ENCODE measurements around the gene SMIM34. TPM values are rescaled to one million over a fixed set of nuclear protein-coding genes. Genes with fewer than 3 reads are reported as not detected.
"Not testable (repeated sequence)": the region's sequence is repeated elsewhere in the genome, so short reads cannot be mapped to it uniquely, and the experiment has no call there.

Gene SMIM34
- not detected in 2 replicates for total RNA-seq

GRCh38 chr21:34423805-34424204, at the start of gene SMIM34:
TSS of gene SMIM34 (minus strand) at chr21:34423951. CDS start at chr21:34423839, 112 bp downstream.
- intact Hi-C loops (cut with micrococcal nuclease) = not testable (repeated sequence)

- intact Hi-C loops (cut with micrococcal nuclease) = not testable (repeated sequence)
Measured at GRCh38 chr21:34467333-34467732, 43.6 kb upstream of the SMIM34 start.

- intact Hi-C loops (cut with micrococcal nuclease) = not testable (repeated sequence)
Measured at GRCh38 chr21:34459426-34459825, 35.7 kb upstream of the SMIM34 start.

- intact Hi-C loops (cut with micrococcal nuclease) = not testable (repeated sequence)
Measured at GRCh38 chr21:34458266-34458665, 34.5 kb upstream of the SMIM34 start.

- intact Hi-C loops (cut with micrococcal nuclease) = not testable (repeated sequence)
Measured at GRCh38 chr21:34456180-34456579, 32.4 kb upstream of the SMIM34 start.

- intact Hi-C loops (cut with micrococcal nuclease) = not testable (repeated sequence)
Measured at GRCh38 chr21:34455628-34456027, 31.9 kb upstream of the SMIM34 start.

GRCh38 chr21:34447018-34447417, 23.3 kb upstream of the SMIM34 start:
- intact Hi-C loops (cut with micrococcal nuclease) = not testable (repeated sequence)

GRCh38 chr21:34443486-34443885, 19.7 kb upstream of the SMIM34 start:
- intact Hi-C loops (cut with micrococcal nuclease) = not testable (repeated sequence)

GRCh38 chr21:34429710-34430109, 6.0 kb upstream of the SMIM34 start:
- intact Hi-C loops (cut with micrococcal nuclease) = not testable (repeated sequence)

GRCh38 chr21:34428441-34428840, 4.7 kb upstream of the SMIM34 start:
- intact Hi-C loops (cut with micrococcal nuclease) = not testable (repeated sequence)

GRCh38 chr21:34427339-34427738, 3.6 kb upstream of the SMIM34 start:
- intact Hi-C loops (cut with micrococcal nuclease) = not testable (repeated sequence)

GRCh38 chr21:34417448-34418077, 6.2 kb downstream of the SMIM34 start:
- intact Hi-C loops (cut with micrococcal nuclease) = not testable (repeated sequence)

GRCh38 chr21:34407294-34407693, 16.5 kb downstream of the SMIM34 start:
- intact Hi-C loops (cut with micrococcal nuclease) = not testable (repeated sequence)

GRCh38 chr21:34406676-34407075, 17.1 kb downstream of the SMIM34 start:
- intact Hi-C loops (cut with micrococcal nuclease) = not testable (repeated sequence)

GRCh38 chr21:34406102-34406501, 17.6 kb downstream of the SMIM34 start:
- intact Hi-C loops (cut with micrococcal nuclease) = not testable (repeated sequence)

GRCh38 chr21:34405686-34406085, 18.1 kb downstream of the SMIM34 start:
- intact Hi-C loops (cut with micrococcal nuclease) = not testable (repeated sequence)

GRCh38 chr21:34404742-34405141, 19.0 kb downstream of the SMIM34 start:
- intact Hi-C loops (cut with micrococcal nuclease) = not testable (repeated sequence)

GRCh38 chr21:34400522-34400921, 23.2 kb downstream of the SMIM34 start:
- intact Hi-C loops (cut with micrococcal nuclease) = not testable (repeated sequence)

GRCh38 chr21:34383724-34384415, 39.9 kb downstream of the SMIM34 start:
- intact Hi-C loops (cut with micrococcal nuclease) = not testable (repeated sequence)

GRCh38 chr21:34383138-34383537, 40.6 kb downstream of the SMIM34 start:
- intact Hi-C loops (cut with micrococcal nuclease) = not testable (repeated sequence)

- intact Hi-C loops (cut with micrococcal nuclease) = not testable (repeated sequence)
Measured at GRCh38 chr21:34375619-34375972, 48.2 kb downstream of the SMIM34 start.

- intact Hi-C loops (cut with micrococcal nuclease) = not testable (repeated sequence)
Measured at GRCh38 chr21:34374940-34375618, 48.7 kb downstream of the SMIM34 start, which contains the start of gene SMIM11. TSS of gene SMIM11 (plus strand) at chr21:34375507. CDS start at chr21:34379505, 3,998 bp downstream.

Measured in T-helper 2 cell treated with Interferon-gamma antibody and Interleukin-4, amounts not matched to agents 100 ng/mL and 5 ng/mL, for 36 hours (primary cell).